GM19328 (cell line): ENCODE data around the gene CENPS.
"Not testable (repeated sequence)": the region's sequence is repeated elsewhere in the genome, so short reads cannot be mapped to it uniquely, and the experiment has no call there.

ENCODE experiments used
- ATAC-seq: cut with Tn5 transposase; IDR thresholded peaks from one replicate; pipeline ENCODE4 v1.9.1; 2021; ENCODE audit warnings: mild to moderate bottlenecking, moderate library complexity; ENCODE audit not compliant: unreplicated experiment

Gene CENPS

DNA sequence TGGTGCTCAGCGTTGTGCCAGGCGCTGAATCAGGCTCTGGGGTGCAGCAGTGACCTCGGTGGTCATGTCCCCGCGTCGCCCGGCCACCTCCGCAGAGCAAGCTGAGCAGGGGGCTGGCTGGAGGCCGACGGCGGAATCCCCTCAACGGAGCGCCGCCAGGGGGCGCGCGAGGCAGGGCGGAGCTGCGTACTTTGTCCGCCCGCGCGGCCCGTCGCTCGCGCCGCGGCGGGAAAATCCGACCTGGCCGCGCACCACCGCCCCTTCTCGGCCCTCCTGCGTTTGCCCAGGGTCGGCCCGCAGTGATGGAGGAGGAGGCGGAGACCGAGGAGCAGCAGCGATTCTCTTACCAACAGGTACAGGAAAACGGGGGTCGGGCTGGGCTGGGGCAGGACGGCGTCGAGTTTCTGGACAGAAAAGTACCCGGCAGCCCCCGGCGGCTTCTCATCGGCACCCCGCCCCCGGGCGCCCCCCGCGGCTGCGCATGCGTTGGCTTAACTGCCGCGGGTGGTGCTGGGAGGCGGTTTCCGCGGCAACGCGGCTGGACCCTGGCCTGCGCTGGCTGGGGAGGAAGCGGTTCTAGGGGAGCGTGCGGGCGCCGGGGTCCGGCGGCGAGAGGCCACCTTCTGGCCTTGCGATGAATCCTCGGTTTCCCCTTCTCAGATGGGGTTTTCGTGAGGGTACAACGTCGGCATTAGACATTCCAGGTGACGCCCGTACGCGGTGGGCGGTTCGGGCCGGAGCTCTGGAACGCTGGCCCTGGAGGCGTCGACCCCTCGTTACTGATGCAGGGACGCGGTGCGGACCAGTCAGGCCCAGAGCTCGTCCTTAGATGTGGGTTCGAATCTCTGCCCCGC lies at the start of gene CENPS:
TSS of gene CENPS (plus strand) at position 218 of the 854 bp plus-strand sequence. CDS start at position 303, 85 bp downstream.
- peak; percentile 75 for ATAC-seq

DNA sequence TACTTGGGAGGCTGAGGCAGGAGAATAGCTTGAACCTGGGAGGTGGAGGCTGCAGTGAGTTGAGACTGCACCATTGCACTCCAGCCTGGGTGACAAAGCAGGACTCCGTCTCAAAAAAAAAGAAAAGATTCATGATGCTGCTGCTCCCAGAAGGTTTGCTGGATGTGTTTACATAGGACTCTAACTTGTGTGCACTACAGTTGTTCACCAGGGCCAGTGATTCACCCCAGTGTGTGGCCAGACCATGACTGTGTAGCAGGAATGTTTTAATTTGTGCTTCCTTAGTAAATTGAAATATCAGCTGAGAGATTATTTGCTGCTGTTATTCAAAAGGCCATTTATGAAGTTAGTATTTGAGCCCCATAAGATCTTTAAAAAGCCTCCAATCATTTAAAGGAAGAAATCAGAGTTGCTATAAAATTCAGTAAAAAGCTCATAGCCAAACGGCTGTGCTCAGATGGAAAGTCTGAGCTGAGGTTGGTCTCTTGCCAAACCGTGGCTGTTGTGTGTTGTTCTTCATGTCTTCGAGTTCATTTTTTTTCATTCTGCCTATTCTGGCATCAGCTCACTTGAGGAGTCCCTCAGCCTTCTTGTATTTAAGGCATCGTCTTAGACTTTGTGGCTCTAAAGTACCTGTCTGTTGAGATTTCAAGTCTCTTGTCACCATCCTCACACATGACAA lies 49.5 kb upstream of the CENPS start:
- no peak for ATAC-seq

DNA sequence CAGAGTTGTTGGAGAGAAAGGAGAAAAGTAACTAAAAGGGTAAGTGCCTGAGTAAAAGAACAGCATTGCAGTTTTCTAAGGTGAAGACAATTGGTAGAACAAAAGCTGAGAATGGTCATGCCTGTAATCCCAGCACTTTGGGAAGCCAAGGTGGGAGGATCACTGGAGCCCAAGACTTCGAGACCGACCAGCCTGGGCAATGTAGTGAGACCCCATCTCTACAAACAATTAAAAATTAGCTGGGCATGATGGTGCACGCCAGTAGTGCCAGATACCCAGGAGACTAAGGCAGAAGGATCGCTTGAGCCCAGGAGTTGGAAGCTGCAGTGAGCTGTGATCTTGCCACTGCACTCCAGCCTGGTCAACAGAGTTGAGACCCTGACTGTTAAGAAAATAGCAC lies 46.6 kb upstream of the CENPS start:
- ATAC-seq: no peak

DNA sequence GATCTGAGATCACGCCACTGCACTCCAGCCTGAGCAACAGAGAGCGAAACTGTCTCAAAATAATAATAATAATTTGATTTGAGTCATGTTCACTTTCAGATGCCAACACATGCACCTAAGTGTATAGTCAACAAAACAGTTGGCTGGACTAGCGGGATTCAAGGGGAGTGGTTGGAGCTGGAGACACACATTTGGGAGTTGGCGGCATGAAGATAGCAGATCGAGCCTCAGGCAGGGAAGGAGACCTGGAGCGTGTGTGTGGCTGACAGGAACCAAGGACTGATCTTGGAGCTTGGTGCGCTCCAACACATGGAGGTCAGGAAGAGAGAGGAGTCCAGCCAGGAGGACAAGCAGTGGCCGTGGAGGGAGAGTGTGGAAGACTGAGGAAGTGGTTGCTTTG lies 46.0 kb upstream of the CENPS start:
- no peak for ATAC-seq

DNA sequence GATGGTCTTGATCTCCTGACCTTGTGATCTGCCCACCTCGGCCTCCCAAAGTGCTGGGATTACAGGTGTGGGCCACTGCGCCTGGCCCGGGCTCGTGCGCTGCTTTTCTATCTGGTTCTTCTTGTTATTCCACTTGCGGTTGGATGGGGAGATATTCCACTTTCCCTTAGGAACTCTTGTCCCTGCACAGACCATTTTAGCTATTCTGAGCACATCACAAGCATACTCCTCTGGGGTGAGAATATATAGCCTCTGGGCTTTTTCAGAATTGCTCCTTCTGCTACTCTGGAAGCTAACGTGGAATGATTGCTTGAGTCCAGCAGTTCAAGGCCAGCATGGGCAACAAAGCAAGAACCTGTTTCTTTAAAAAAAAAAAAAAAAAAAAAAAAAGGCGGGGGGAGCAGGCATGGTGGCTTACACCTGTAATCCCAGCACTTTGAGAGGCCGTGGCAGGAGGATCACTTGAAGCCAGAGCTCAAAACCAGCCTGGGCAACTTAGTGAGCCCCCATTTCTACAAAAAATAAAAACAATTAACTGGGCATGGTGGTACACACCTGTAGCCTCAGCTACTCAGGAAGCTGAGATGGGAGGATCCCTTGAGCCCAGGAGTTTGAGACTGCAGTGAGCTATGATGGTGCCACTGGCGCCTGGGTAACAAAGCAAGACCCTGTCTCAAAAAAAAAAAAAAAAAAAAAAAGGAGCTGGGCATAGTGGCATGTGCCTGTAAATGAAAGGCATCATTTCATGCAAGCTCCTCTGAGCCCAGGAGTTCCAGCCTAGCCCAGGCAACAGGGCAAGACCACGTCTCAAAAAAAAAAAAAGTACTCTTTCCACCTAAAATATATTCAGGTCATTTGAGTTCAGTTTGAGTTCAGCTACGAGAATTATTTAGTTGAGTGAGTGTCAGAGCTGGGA lies 43.2 kb upstream of the CENPS start:
- no peak for ATAC-seq

DNA sequence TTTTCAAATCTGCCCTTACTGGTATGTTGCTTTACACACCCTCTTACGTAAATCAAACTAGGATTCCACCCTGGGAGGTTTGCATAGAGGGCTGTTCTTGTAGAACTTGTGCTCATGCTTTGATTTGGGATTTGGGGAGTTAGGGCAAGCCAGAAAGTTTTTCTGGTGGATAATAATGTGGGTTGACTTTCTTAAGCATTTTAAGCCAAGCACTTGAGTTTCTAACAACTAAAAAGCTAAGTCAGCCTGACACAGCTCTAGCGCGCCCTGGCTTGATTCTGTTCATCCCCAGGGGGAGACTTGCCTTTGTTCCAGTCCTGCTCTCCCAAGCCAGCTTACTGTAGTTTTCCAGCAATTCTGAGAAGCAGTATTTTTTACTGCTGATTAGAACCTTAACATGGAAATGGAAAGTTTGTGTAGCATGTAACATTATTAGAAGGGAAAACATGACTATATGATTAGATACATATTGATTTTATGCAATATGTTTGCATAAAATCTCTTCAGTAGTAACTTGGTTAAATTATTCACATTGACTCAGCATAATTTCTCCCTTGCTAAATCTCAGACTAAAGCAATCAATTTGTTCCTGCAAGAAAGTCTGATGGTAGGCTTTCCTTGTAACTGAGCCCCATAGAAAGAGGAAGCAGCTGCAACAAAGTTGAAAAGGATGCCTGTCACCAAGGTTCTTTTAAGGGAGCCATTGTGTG lies 42.4 kb upstream of the CENPS start:
- ATAC-seq: no peak

DNA sequence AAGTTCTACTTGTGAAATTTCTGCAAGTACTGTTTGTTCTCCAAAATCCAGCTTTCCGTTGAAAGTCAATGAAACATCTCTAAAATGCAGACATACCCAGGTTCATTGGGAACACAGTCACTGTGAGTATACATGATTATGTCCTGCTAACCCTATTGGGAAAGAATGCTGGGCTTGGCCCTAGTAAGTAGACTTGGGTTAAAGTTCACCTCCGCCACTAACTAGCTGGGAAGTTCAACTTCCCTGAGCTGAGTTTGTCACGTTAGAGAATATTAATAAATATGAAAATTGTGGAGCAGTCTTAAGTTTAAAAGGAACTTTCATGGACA lies 41.9 kb upstream of the CENPS start:
- no peak for ATAC-seq

DNA sequence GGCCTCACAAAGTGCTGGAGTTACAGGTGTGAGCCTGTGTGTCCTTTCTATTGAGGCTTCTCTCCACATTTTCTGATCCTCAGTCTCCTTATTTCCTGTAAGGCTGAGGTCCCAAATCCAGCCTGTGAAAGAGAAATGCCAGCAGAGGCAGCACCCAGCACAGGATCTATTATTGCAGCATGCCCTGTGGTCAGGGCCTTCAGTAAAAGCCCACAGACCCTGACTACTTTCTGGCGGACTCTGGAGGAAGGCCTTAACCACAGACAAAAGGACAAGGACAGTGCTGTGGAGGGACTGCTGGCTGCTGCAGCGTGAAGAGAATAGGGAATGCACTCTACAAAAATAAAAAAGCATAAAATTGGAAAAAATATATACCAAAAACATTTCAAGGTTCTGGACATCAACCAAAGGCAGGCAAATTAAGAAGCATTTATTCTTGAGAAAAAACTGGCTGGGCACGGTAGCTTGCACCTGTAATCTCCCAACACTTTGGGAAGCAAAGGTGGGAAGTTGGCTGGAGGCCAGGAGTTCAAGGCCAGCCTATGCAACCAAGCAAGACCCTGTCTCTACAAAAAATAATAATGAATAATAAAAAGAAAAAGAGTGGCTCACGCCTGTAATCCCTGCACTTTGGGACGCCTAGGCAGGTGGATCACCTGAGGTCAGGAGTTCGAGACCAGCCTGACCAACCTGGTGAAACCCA lies 40.8 kb upstream of the CENPS start:
- ATAC-seq: no peak

DNA sequence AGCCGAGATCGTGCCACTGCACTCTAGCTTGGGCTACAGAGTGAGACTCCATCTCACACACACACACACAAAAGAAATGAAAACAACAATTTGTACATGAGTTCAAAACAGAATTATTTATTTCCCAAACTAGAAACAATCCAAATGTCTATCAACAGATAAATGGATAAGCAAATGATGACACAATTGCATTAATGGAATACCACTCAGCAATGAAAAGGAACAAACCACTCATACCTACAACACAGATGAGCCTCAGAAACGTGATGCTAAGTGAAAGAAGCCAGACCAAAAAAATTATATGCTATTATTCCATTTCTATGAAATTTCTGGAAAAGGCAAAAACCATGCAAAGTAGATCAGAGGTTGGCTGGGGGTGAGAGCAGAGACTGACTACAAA lies 33.4 kb upstream of the CENPS start:
- no peak for ATAC-seq

DNA sequence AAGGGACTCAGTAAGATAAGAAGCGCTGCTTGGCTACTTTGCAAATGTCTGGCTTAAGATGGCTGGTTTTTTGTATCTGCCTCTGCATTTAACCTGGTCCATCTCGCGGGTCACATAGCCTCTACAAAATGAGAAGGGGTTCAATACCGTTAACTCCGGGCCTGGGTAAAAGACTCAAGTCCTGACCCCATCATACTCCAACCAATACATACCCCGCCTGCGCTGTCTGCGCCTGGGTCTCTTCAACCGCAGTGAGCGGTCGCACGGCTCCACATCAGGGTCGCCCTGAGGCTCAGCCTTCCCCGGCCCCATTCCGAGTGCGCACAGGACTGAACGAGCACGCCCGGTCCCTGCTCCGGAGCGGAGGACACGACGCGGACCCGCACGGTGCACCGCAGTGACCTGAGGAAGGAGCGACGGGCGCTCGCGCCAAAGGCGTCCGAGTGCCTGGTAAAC lies 31.9 kb upstream of the CENPS start:
- ATAC-seq: no peak

DNA sequence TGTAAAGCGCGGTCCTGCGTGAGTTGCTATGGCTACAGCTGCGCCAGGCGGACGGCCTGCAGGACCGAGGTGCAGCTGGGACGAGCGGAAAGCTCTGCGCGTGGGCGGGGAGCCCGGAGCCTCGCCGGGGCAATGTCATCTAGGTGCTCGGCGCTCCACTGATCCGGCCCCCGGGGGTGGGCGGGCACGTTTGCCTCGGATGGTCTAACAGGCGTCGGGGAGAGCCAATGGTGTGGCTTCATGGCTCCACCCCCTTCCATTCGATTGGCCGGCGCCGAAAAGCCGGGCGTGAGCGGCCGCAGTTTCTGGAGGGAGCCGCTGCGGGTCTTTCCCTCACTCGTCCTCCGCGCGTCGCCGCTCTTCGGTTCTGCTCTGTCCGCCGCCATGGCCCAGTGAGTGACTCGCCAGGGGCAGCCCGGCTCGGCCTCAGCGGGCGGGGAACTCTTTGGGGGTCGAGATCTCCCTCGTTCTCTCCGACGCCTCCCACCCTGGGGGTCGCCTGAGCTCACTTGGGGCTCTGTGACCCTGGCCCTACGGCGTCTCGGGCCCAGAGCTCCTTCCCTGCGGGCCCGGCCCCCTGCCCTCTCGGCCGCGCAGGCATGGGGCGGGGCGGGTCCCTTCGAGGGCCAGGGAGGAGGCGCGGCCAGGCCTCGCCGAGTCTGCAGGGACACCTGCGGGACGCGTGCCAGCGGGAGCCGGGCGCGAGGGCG lies 31.3 kb upstream of the CENPS start, which contains the start of gene PGD:
TSS of gene PGD (plus strand) at position 331 of the 710 bp plus-strand sequence. CDS start at position 385, 54 bp downstream.
- ATAC-seq: peak; percentile 88

DNA sequence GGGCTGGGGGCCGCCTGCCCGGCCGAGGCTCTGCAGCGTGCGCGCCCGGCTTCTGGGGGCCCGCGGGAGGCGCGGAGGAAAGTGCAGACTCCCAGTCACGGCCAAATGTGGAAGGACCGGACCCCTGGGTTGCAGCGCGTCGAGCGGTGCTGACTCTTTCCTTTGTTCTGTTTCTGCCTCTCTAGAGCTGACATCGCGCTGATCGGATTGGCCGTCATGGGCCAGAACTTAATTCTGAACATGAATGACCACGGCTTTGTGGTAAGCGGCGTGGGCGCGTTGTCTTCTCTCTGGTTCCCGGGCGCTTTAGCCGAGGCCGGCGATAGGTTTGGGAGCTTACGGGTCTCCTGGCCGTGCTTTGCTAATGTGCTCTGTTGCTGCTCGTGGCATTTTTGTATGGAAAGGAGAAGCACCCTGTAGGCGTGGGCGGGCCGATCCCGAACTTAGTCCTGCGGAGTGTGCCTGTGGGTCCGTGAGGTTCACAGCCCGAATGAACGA lies 30.7 kb upstream of the CENPS start:
- ATAC-seq: no peak

DNA sequence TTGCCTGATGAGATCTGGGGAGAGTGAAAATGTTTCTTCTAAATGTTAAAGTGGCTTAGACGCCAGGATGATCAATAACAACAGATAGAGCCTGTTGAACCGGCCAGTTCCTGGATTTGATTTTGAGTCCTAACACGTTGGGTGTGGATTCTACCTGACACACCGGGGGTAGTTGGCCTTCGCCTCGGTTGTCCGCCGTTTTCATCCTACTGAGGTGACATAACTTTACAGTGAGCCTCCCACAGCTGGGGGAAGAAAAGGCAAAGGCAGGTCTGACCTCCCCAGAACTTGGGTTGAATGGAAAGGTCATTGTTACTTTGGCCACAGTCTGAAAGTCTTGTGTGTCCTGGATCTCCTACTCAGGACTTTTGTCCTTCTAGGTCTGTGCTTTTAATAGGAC lies 30.2 kb upstream of the CENPS start:
- ATAC-seq: no peak

DNA sequence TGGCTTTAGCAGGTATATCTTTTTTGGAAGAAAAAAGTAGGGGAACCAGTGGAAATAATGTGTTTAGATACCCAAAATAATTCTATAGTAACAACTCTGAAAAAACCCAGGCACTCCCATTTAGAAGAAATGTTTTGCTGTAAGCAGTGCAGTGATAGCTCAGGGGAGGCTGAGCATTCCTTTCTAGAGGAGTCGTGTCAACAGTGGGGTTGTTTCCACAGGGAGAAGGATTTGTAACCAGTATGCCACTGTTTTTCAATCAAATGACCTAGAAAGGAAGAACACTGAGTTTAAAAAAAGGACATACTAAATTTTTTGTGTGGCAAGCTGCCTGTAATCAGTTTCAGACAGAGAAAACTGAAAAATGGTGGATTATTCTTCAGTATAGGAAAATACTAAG lies 29.0 kb upstream of the CENPS start:
- ATAC-seq: no peak

DNA sequence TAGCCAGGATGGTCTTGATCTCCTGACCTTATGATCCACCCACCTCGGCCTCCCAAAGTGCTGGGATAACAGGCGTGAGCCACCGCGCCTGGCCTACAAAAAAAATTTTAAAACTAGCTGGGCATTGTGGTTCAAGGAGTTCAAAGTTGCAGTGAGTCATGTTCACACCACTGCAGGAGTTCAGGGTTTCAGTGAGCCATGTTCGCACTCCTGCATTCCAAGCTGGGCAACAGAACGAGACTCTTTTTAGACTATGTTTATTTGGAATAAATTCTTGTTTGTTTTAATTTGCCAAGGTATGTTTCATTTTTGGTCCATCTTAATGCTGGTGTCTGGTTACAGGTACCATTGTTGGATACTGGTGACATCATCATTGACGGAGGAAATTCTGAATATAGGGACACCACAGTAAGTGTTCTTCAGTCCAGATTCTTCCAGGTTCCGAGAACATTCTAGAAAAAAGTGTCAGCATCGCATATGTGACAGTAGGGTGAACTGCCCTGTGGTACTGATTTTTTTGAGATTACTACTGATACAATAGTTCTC lies 27.4 kb upstream of the CENPS start:
- no peak for ATAC-seq

DNA sequence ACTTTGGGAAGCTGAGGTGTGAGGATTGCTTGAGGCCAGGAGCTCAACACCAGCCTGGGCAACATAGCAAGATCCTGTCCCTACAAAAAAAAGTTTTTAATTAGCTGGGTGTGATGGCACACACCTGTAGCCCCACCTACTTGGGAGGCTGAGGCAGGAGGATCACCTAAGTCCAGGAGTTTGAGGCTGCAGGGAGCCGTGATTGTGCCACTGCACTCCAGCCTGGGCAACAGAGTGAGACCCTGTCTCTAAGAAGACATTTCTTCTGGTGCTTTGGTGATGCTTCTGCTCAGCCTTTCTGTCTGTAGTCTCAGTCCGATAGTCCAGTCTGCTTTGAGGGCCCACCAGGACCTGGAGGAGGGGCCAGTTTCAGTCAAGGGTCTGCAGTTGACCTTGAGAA lies 23.0 kb upstream of the CENPS start:
- ATAC-seq: no peak

DNA sequence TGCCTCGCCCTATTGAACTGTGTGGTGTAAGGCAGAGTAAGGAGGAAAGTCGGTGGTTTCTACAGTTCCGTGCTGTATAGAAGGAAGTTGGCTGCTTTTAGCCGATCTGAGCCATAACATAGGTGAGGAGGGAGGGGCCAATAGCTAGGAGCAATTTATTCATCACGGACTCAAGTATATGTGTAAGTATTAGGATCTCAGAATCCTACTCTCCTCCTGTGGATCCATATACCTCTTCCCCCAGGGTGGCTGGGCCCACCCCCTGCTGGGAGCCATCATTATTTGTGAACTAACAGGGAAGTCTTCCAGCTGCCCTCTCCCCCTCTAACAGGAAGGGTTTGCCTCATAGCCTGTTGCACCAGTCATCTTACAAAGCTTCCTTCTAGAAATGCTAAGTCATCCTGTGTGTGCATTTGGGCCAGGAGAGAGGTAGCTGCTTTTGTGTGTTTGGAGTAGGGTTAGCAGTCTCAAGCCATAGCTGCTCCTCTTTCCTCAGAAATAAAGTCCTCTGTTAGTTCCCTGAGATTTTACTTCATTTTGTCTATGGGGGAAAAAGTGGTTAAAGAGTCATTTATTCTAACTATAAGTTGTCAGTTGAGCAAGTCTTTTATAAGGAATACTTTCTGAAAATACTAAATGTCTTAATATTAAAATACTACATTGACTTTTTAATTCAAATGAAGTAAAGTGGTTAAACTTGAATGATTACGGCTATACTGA lies 14.9 kb upstream of the CENPS start:
- no peak for ATAC-seq

DNA sequence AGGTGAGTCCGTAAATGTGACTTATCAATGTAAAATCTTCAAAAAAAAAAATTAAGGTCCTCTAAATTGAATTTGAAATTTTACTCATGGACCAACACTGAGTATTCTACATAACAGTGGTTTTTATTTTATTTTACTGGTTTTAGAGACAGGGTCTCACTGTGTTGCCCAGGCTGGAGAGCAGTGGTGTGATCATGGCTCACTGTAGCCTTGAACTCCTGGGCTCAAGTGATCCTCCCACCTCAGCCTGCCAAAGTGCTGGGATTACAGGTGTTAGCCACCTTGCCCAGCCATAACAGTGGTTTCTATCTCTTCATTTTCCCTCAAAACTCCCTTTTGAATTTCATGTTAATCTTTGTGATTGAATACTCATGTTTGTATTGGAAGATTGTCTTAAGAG lies 14.3 kb upstream of the CENPS start:
- not testable (repeated sequence) for ATAC-seq
